Duodenal mucosa (tissue), 2 donors: ENCODE data around the gene DNALI1.
"Not testable (repeated sequence)": the region's sequence is repeated elsewhere in the genome, so short reads cannot be mapped to it uniquely, and the experiment has no call there.

Experiments
- H3K27ac ChIP-seq: one replicate; pipeline ENCODE4 v1.7.0; 2013; ENCODE audit warnings: low read depth, low read length
- H3K27me3 ChIP-seq, 2 donors: one replicate each; pipeline ENCODE4 v1.7.0; 2013; ENCODE audit warnings: low read length in 2 of 2, control low read depth in 1 of 2; ENCODE audit not compliant: insufficient read depth in 2 of 2, control insufficient read depth in 1 of 2
- H3K36me3 ChIP-seq, 2 donors: one replicate each; pipeline ENCODE4 v1.7.0; 2013; ENCODE audit warnings: low read length in 2 of 2, control low read depth in 1 of 2; ENCODE audit not compliant: insufficient read depth in 2 of 2, control insufficient read depth in 1 of 2
- H3K4me1 ChIP-seq, 2 donors: one replicate each; pipeline ENCODE4 v1.7.0; 2013; ENCODE audit warnings: low read length in 2 of 2, control low read depth in 1 of 2; ENCODE audit not compliant: insufficient read depth in 2 of 2, control insufficient read depth in 1 of 2
- H3K4me3 ChIP-seq, 2 donors: one replicate each; pipeline ENCODE4 v1.7.0; 2013; ENCODE audit warnings: low read length in 2 of 2, low read depth in 1 of 2
- H3K9ac ChIP-seq, 2 donors: one replicate each; pipeline ENCODE4 v1.7.0; 2013; ENCODE audit warnings: low read length in 2 of 2, low read depth in 1 of 2
- H3K9me3 ChIP-seq, 2 donors: one replicate each; pipeline ENCODE4 v1.7.0; 2013; ENCODE audit warnings: low read length in 2 of 2, control low read depth in 1 of 2; ENCODE audit not compliant: control insufficient read depth in 1 of 2

Gene DNALI1

DNA sequence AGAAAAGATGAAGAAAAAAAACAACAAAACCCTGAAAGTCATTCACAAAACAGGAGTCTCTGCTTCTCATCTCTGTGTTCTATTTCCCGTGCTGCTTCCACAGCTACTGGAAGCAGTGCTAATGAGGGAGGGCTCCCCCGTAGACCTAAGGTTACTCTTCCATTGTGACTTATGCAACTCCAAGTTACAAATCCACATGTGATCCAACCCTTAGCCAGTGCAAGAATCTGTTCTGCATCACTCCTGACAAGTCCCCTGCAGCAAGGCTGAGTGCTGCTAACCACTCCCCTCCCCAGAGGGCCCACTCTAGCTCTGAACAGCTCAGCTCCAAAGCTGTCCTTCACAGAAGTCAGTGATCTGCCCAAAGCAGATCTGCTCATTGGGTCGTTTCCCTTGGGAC, 10.3 kb downstream of the DNALI1 start:
- Histone ChIP-seq H3K4me1 (no peaks in the 10 kb centered on the region), H3K9me3 (no peaks in the 10 kb centered on the region), H3K27me3 (no peaks in the 10 kb centered on the region), H3K4me3 (no peak overlapping the region), H3K27ac (no peak overlapping the region), H3K9ac (no peak overlapping the region), H3K36me3 (peaks cover 51 to 76% of the 10 kb centered on the region in 2 donors)

DNA sequence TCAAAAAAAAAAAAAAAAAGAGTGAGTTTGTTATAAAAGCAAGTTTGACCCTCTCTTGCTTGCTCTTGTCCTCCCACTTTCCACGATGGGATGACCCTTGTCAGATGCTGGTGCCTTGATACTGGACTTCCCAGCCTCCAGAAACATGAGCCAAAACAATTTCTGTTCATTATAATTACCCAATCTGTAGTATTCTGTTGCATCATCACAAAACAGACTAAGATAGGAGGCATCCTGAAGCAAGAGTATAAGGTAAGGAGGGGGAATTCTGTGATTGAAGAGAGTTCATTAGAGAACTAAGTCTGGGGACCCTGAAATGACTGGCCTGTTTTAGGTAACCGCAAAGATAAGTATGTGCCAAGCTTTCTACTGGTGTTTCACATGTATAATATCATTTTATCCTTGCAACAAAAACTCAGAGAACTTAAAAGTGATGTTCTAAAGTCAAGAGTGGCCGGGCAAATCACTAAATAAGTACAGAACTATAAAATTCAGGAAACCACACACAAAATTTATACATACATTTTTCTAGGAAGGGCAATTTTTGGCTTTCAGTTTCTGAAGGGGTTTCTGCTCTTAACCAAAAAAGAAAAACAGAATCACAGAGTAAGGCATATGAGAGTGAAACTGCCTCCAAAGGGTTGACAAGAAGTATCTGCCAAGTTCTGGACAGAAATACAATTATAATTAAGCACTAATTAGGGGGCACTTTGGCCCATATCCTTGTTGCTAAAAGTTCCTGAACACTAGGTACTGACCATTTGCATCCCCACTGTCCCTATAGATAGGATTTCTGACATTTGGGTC, 14.0 kb downstream of the DNALI1 start:
- Histone ChIP-seq H3K36me3 (peaks cover 80 to 97% of the 10 kb centered on the region in 2 donors), H3K27ac (no peak overlapping the region), H3K4me1 (no peaks in the 10 kb centered on the region), H3K4me3 (no peak overlapping the region), H3K27me3 (no peaks in the 10 kb centered on the region), H3K9ac (no peak overlapping the region), H3K9me3 (no peaks in the 10 kb centered on the region)

DNA sequence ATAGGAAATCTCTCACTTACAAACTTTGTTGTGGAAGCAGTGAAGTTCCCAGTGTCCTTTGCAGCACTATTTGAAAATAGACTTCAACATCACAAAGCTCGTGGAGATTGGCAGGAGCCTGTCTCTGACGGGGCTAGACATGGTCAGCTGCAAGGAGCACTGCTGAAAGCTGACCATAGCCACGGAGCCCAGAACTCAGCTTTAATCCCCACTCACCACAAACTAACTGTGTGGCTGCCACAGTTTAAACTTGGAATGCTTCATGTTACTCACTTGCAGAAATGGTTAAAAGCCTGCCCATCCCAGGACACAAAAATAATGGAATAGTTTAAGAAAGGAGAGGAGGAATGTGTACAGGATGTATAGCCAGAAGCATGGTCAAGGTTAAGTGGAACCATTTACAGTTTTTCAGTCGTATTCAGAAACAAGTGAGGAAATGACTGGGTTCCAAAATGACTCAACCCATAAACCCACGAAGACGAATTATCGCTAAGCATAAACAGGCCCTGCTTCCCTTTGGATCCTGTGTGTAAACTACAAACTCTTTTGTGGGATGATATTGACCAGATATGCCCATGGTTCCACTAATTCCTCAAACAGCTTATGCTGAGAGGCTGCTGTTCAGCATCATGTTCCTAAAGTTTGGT, 18.2 kb downstream of the DNALI1 start:
- Histone ChIP-seq H3K9ac (no peak overlapping the region), H3K27ac (no peak overlapping the region), H3K27me3 (no peaks in the 10 kb centered on the region), H3K9me3 (no peaks in the 10 kb centered on the region), H3K36me3 (peaks cover 49 to 87% of the 10 kb centered on the region in 2 donors), H3K4me1 (no peaks in the 10 kb centered on the region), H3K4me3 (no peak overlapping the region)

DNA sequence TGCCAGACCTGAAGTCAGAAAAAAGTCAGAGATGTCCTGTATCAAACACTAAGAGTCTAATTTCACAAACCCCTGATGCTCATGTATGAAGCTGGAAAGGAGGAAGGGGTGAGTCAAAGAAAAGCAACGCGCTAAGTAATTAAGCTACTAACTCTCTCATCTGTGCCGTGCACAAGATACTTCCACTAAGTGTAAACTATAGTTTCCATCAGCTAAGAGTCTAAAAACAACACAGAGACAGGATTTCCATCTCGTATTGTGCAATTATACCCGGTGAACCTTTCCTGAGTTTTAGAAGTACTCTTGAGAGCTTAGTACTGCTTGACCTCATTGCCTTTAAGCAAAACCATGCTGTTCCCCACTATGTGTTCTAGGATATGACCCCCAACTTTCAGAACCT, 19.0 kb downstream of the DNALI1 start:
- Histone ChIP-seq H3K27ac (no peak overlapping the region), H3K9me3 (no peaks in the 10 kb centered on the region), H3K4me3 (no peak overlapping the region), H3K27me3 (no peaks in the 10 kb centered on the region), H3K9ac (no peak overlapping the region), H3K4me1 (no peaks in the 10 kb centered on the region), H3K36me3 (peaks cover 51 to 89% of the 10 kb centered on the region in 2 donors)

GRCh38 chr1:37584544-37584943, 27.8 kb downstream of the DNALI1 start:
- not testable (repeated sequence) for H3K4me1 ChIP-seq, H3K27ac ChIP-seq, H3K9me3 ChIP-seq, H3K27me3 ChIP-seq, H3K9ac ChIP-seq, H3K4me3 ChIP-seq
- peaks cover 32 to 85% of the 10 kb centered on the region in 2 donors for H3K36me3 ChIP-seq

- Histone ChIP-seq H3K4me3 (no peak overlapping the region), H3K4me1 (peaks cover 0 to under 1% of the 10 kb centered on the region in 2 donors), H3K9ac (no peak overlapping the region), H3K9me3 (no peaks in the 10 kb centered on the region), H3K27ac (no peak overlapping the region), H3K36me3 (peaks cover 19 to 78% of the 10 kb centered on the region in 2 donors), H3K27me3 (no peaks in the 10 kb centered on the region)
Measured at GRCh38 chr1:37588939-37589338, 32.2 kb downstream of the DNALI1 start.

DNA sequence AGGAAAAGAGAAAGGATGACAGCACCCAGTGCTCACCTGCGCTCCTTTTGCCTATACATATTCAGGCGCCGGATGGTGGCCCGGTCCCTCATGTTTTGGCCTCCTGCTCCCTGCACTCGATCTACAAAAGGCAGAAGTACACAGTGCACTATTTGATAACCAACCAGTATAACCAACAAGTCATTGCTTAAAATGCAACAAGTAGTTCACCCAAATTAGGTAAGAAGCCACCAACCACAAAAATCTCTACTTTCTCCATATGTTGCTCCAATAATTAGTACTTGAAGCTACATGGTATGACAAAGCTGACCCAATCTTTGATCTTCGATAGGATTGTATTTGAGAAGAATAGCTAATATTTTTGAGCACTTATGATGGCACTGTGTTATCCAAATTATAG, 37.0 kb downstream of the DNALI1 start:
- Histone ChIP-seq H3K4me3 (no peak overlapping the region), H3K9me3 (no peaks in the 10 kb centered on the region), H3K9ac (peak overlapping the region in 1 of 2 donors; percentile 28), H3K36me3 (peaks cover 15 to 40% of the 10 kb centered on the region in 2 donors), H3K27ac (no peak overlapping the region), H3K4me1 (peaks cover 11 to 17% of the 10 kb centered on the region in 2 donors), H3K27me3 (no peaks in the 10 kb centered on the region)

- Histone ChIP-seq H3K27me3 (no peaks in the 10 kb centered on the region), H3K4me3 (peak within 1 kb of the TSS; percentile 96 to 99), H3K9ac (peak within 1 kb of the TSS; percentile 91), H3K4me1 (peaks cover 11 to 17% of the 10 kb centered on the region in 2 donors), H3K27ac (peak within 1 kb of the TSS; percentile 74), H3K9me3 (no peaks in the 10 kb centered on the region), H3K36me3 (peaks cover 10 to 23% of the 10 kb centered on the region in 2 donors)
Measured at GRCh38 chr1:37595440-37596181, 38.9 kb downstream of the DNALI1 start, which contains the start of gene GNL2. GNL2 (minus strand) TSS chr1:37595937; CDS start chr1:37595822, 115 bp downstream.

DNA sequence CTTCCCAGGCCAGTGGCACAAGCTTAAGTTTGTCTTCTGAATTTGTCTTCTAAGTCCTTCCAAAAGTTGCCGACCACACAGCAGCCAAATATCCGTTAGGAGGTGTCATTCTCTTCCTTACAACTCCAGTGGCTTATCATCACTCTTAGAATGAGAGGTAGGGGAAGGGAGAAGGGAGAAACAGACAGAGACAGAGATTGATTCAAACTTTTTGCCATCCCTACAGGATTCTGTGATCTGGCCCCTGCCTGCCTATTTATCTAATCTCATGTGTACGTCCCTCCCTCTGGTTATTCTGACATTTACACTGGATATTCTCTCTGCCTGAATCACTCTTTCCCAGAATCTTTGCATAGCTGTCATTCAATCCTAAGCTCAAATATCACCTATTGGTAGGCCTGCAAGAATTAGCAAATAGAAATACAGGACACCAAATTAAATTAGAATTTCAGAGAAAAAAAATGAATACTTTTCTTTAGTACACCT, 39.5 kb downstream of the DNALI1 start:
- Histone ChIP-seq H3K9me3 (no peaks in the 10 kb centered on the region), H3K4me1 (peaks cover 11 to 17% of the 10 kb centered on the region in 2 donors), H3K4me3 (peak overlapping the region; percentile 96 to 99), H3K9ac (peak overlapping the region; percentile 91), H3K27ac (peak overlapping the region; percentile 34), H3K36me3 (peaks cover 8 to 17% of the 10 kb centered on the region in 2 donors), H3K27me3 (no peaks in the 10 kb centered on the region)
